Mesenchymal stem cell (in vitro differentiated cells and primary cell): Measurements from ENCODE around the gene MARVELD2.
"Not testable (repeated sequence)": the region's sequence is repeated elsewhere in the genome, so short reads cannot be mapped to it uniquely, and the experiment has no call there.

ENCODE experiments used
- DNase-seq: peaks from one replicate; pipeline ENCODE4 v3.0.0-alpha.2; 2013
- H2AFZ ChIP-seq: one replicate; pipeline ENCODE4 v1.6.1; 2013; ENCODE audit warnings: low read depth, mild to moderate bottlenecking, control low read depth, inconsistent platforms, low read length, moderate library complexity
- H2AK5ac ChIP-seq: 2 replicates; pipeline ENCODE4 v1.6.1; 2013; ENCODE audit warnings: low read length, moderate library complexity, mild to moderate bottlenecking, inconsistent platforms; ENCODE audit not compliant: severe bottlenecking
- H2BK120ac ChIP-seq: one replicate; pipeline ENCODE4 v1.6.1; 2013; ENCODE audit warnings: low read depth, mild to moderate bottlenecking, inconsistent platforms, low read length, moderate library complexity
- H2BK12ac ChIP-seq, 2 experiments: one replicate each; pipeline ENCODE4 v1.6.1; 2013; ENCODE audit warnings: inconsistent platforms in 2 of 2, low read length in 2 of 2, mild to moderate bottlenecking in 2 of 2, moderate library complexity in 2 of 2, control low read depth in 1 of 2
- H2BK15ac ChIP-seq: one replicate; pipeline ENCODE4 v1.6.1; 2013; ENCODE audit warnings: mild to moderate bottlenecking, low read depth, inconsistent platforms; ENCODE audit not compliant: poor library complexity, severe bottlenecking
- H2BK5ac ChIP-seq: 2 replicates; pipeline ENCODE4 v1.6.1; 2013; ENCODE audit warnings: low read depth, mild to moderate bottlenecking, low read length, control low read depth, inconsistent platforms; ENCODE audit not compliant: poor library complexity, severe bottlenecking
- H3K14ac ChIP-seq, 2 experiments: one replicate each; pipeline ENCODE4 v1.6.1; 2013; ENCODE audit warnings: inconsistent platforms in 2 of 2, low read length in 2 of 2, control low read depth in 1 of 2, mild to moderate bottlenecking in 1 of 2, moderate library complexity in 1 of 2
- H3K18ac ChIP-seq, 2 experiments: one replicate each; pipeline ENCODE4 v1.6.1; 2013; ENCODE audit warnings: inconsistent platforms in 2 of 2, low read length in 2 of 2, control low read depth in 1 of 2, low read depth in 1 of 2, mild to moderate bottlenecking in 1 of 2
- H3K23ac ChIP-seq, 2 experiments: one replicate each; pipeline ENCODE4 v1.6.1; 2013; ENCODE audit warnings: inconsistent platforms in 2 of 2, low read length in 2 of 2, mild to moderate bottlenecking in 2 of 2, moderate library complexity in 2 of 2, control low read depth in 1 of 2
- H3K27ac ChIP-seq: 2 replicates; pipeline ENCODE4 v1.5.1; 2013; ENCODE audit warnings: mild to moderate bottlenecking, moderate library complexity, low read length, control low read depth, inconsistent platforms; ENCODE audit not compliant: poor library complexity, severe bottlenecking
- H3K27me3 ChIP-seq, 2 experiments: 2 replicates each; pipeline versions ENCODE4 v1.6.1 to v1.7.0; 2013; ENCODE audit warnings: low read length in 2 of 2, mild to moderate bottlenecking in 2 of 2, moderate library complexity in 2 of 2, control low read depth in 1 of 2, inconsistent platforms in 1 of 2; ENCODE audit not compliant: control insufficient read depth in 1 of 2, insufficient read depth in 1 of 2
- H3K36me3 ChIP-seq, 2 experiments: 2 replicates each; pipeline versions ENCODE4 v1.6.1 to v1.7.0; 2013; ENCODE audit warnings: low read length in 2 of 2, control low read depth in 1 of 2, inconsistent platforms in 1 of 2, low read depth in 1 of 2, mild to moderate bottlenecking in 1 of 2; ENCODE audit not compliant: insufficient read depth in 2 of 2, control insufficient read depth in 1 of 2
- H3K4ac ChIP-seq, 2 experiments: one replicate each; pipeline ENCODE4 v1.6.1; 2013; ENCODE audit warnings: inconsistent platforms in 2 of 2, low read length in 2 of 2, mild to moderate bottlenecking in 2 of 2, moderate library complexity in 2 of 2, control low read depth in 1 of 2, low read depth in 1 of 2
- H3K4me1 ChIP-seq: 2 replicates; pipeline ENCODE4 v1.6.1; 2013; ENCODE audit warnings: low read depth, low read length, control low read depth; ENCODE audit not compliant: control insufficient read depth, insufficient read depth
- H3K4me2 ChIP-seq: 2 replicates; pipeline ENCODE4 v1.6.1; 2013; ENCODE audit warnings: low read length, mild to moderate bottlenecking, inconsistent platforms; ENCODE audit not compliant: poor library complexity, severe bottlenecking
- H3K4me3 ChIP-seq, 2 experiments: 2 replicates each; pipeline versions ENCODE4 v1.5.1 to v1.7.0; 2013; ENCODE audit warnings: low read length in 2 of 2, mild to moderate bottlenecking in 2 of 2, control low read depth in 1 of 2, low read depth in 1 of 2; ENCODE audit not compliant: insufficient read depth in 1 of 2
- H3K79me1 ChIP-seq: replicated peaks from 2 replicates; pipeline ENCODE4 v1.6.1; 2013; ENCODE audit warnings: mild to moderate bottlenecking, control low read depth, low read length, inconsistent platforms; ENCODE audit not compliant: poor library complexity, severe bottlenecking
- H3K9ac ChIP-seq: 2 replicates; pipeline ENCODE4 v1.7.0; 2013; ENCODE audit warnings: mild to moderate bottlenecking, low read length, moderate library complexity
- H3K9me3 ChIP-seq: 2 replicates; pipeline ENCODE4 v1.7.0; 2013; ENCODE audit warnings: mild to moderate bottlenecking, low read length; ENCODE audit not compliant: control insufficient read depth
- H4K8ac ChIP-seq: one replicate; pipeline ENCODE4 v1.6.1; 2013; ENCODE audit warnings: inconsistent platforms, mild to moderate bottlenecking, low read length, moderate library complexity
- H4K91ac ChIP-seq: one replicate; pipeline ENCODE4 v1.6.1; 2013; ENCODE audit warnings: mild to moderate bottlenecking, low read length, inconsistent platforms
- WGBS: methylation state at CpG from one replicate; pipeline ENCODE4 v1.1.7; 2013; ENCODE audit warnings: mixed read lengths; 5-methylcytosine and 5-hydroxymethylcytosine counted together

The MARVELD2 gene

GRCh38 chr5:69369340-69370121 is 45.4 kb upstream of the MARVELD2 start, which contains the start of the genes AK6, RAD17 and TAF9:
AK6 (minus strand) TSS chr5:69369520; CDS start chr5:69369490, 30 bp downstream.
RAD17 (plus strand) TSS chr5:69369818; CDS start chr5:69372209, 2,391 bp downstream.
TAF9 (minus strand) TSS chr5:69369520; CDS start chr5:69365737, 3,783 bp downstream.
- peak within 1 kb of the TSS; percentile 99 for H2BK5ac ChIP-seq
- peak within 1 kb of the TSS; percentile 94 for H3K27ac ChIP-seq
- H3K27me3 ChIP-seq, result no peaks in the 10 kb centered on the region
- no peak within 1 kb of the TSS for H3K23ac ChIP-seq
- H2AFZ ChIP-seq, result peak within 1 kb of the TSS; percentile 82
- H3K9ac ChIP-seq, result peak within 1 kb of the TSS; percentile 100
- peaks cover 5% of the 10 kb centered on the region for H3K79me1 ChIP-seq
- peak within 1 kb of the TSS; percentile 82 to 86 for H3K4me3 ChIP-seq
- H3K4me2 ChIP-seq, result peak within 1 kb of the TSS; percentile 87
- peak within 1 kb of the TSS; percentile 71 to 85 for H3K4ac ChIP-seq
- peak within 1 kb of the TSS; percentile 94 to 96 for H3K18ac ChIP-seq
- under 1% methylated on average over 59 of the region's 66 CpGs for WGBS
- peak within 1 kb of the TSS in 1 of 2 experiments; percentile 60 for H3K14ac ChIP-seq
- peak within 1 kb of the TSS; percentile 98 for H4K8ac ChIP-seq
- H2BK15ac ChIP-seq, result peak within 1 kb of the TSS; percentile 97
- H2BK12ac ChIP-seq, result no peak within 1 kb of the TSS
- peak within 1 kb of the TSS; percentile 97 for H2BK120ac ChIP-seq
- peak within 1 kb of the TSS; percentile 99 for H4K91ac ChIP-seq
- peaks cover 6 to 33% of the 10 kb centered on the region in 2 experiments for H3K36me3 ChIP-seq
- H3K9me3 ChIP-seq, result no peaks in the 10 kb centered on the region
- H3K4me1 ChIP-seq, result peaks cover 4% of the 10 kb centered on the region
- DNase-seq, result peak; percentile 94
- peak within 1 kb of the TSS; percentile 81 for H2AK5ac ChIP-seq

- Histone ChIP-seq H3K4ac (peak overlapping the region in 1 of 2 experiments; percentile 6), H3K36me3 (peaks cover 8 to 33% of the 10 kb centered on the region in 2 experiments), H2BK5ac (peak overlapping the region; percentile 31), H2AK5ac (peak overlapping the region; percentile 42), H3K4me3 (peak overlapping the region; percentile 82 to 86), H3K9ac (peak overlapping the region; percentile 100), H3K4me2 (peak overlapping the region; percentile 87)
- not testable (repeated sequence) for H3K23ac ChIP-seq, H3K79me1 ChIP-seq, H3K4me1 ChIP-seq, H4K8ac ChIP-seq, DNase-seq, H4K91ac ChIP-seq, H3K18ac ChIP-seq, H3K9me3 ChIP-seq, H2AFZ ChIP-seq, H2BK120ac ChIP-seq, H3K14ac ChIP-seq, H2BK15ac ChIP-seq, H3K27me3 ChIP-seq, H2BK12ac ChIP-seq, H3K27ac ChIP-seq
- 2% methylated on average over 14 of the region's 16 CpGs for WGBS
Measured at GRCh38 chr5:69370335-69370734, 44.6 kb upstream of the MARVELD2 start.

- Histone ChIP-seq H3K4me3 (no peak overlapping the region), H2BK15ac (no peak overlapping the region), H3K9me3 (no peaks in the 10 kb centered on the region), H2AFZ (no peak overlapping the region), H2BK120ac (no peak overlapping the region), H2BK5ac (no peak overlapping the region), H3K18ac (no peak overlapping the region), H3K4me2 (no peak overlapping the region), H3K23ac (no peak overlapping the region), H4K91ac (no peak overlapping the region), H3K79me1 (peaks cover 7% of the 10 kb centered on the region), H3K4ac (no peak overlapping the region), H4K8ac (no peak overlapping the region), H3K14ac (no peak overlapping the region), H3K9ac (peak overlapping the region; percentile 47), H3K4me1 (peaks cover 4% of the 10 kb centered on the region), H3K27ac (no peak overlapping the region), H2AK5ac (no peak overlapping the region), H3K27me3 (no peaks in the 10 kb centered on the region), H2BK12ac (no peak overlapping the region), H3K36me3 (peaks cover 4 to 33% of the 10 kb centered on the region in 2 experiments)
- WGBS, result 96% methylated on average over 3 of the region's 5 CpGs
- DNase-seq, result no peak
Measured at GRCh38 chr5:69372394-69372793, 42.5 kb upstream of the MARVELD2 start.

- Histone ChIP-seq H2BK120ac (no peak overlapping the region), H3K27me3 (no peaks in the 10 kb centered on the region), H3K36me3 (peaks cover 7 to 49% of the 10 kb centered on the region in 2 experiments), H4K91ac (no peak overlapping the region), H3K4me3 (no peak overlapping the region), H3K4ac (no peak overlapping the region), H3K9ac (no peak overlapping the region), H3K9me3 (no peaks in the 10 kb centered on the region), H4K8ac (no peak overlapping the region), H3K79me1 (peaks cover 11% of the 10 kb centered on the region), H2BK15ac (no peak overlapping the region), H3K23ac (no peak overlapping the region), H3K18ac (no peak overlapping the region), H3K4me1 (no peaks in the 10 kb centered on the region), H2AK5ac (no peak overlapping the region), H3K27ac (no peak overlapping the region), H2BK5ac (no peak overlapping the region), H3K4me2 (no peak overlapping the region), H2AFZ (no peak overlapping the region), H2BK12ac (no peak overlapping the region), H3K14ac (no peak overlapping the region)
- no peak for DNase-seq
- WGBS, result 98% methylated on average over 2 of the region's 4 CpGs
Measured at GRCh38 chr5:69374911-69375446, 39.9 kb upstream of the MARVELD2 start.
